Kasumi-1 (cell line): ENCODE results near the gene MED13L.
A peak's percentile ranks its signal among the peaks of the same experiment; 100 is the strongest.

Experiments
- DNase-seq, 2 experiments: peaks; one replicate each; lab custom pipeline; 2025; lab: John Stamatoyannopoulos, UW

The MED13L gene

DNA sequence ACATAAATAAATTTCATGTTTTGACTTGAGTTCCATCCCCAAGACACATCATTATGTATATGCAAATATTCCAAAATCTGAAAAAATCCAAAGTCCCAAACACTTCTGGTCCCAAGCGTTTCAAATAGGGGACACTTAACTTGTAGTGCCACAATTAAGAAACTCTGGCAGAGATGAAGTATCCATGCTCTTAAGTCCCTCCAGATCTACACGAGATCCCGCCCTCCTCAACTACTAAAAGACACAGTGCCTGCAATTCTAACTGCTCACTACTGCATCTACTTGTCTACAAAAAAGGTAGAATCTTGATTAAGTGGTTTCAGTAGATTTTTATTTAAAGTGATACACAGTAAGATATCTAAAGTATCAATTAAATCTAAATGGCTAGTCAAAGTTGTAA lies 97.0 kb downstream of the MED13L start:
- no peak for DNase-seq

DNA sequence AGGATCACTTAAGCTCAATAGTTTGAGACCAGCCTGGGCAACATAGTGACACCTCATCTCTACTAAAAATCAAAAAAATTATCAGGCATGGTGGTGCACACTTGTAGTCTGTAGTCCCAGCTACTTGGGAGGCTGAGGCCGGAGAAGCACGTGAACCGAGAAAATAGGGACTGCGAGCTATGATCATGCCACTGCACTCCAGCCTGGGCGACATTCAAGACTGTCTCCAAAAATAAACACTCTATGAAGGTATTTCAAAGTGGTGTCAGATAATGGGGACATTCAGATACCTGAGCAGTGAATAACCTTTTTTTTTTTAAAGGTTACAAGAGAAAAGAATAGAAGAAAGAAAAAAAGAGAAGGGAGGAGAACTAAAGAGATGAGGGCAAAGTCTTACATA lies 98.1 kb downstream of the MED13L start:
- no peak for DNase-seq

DNA sequence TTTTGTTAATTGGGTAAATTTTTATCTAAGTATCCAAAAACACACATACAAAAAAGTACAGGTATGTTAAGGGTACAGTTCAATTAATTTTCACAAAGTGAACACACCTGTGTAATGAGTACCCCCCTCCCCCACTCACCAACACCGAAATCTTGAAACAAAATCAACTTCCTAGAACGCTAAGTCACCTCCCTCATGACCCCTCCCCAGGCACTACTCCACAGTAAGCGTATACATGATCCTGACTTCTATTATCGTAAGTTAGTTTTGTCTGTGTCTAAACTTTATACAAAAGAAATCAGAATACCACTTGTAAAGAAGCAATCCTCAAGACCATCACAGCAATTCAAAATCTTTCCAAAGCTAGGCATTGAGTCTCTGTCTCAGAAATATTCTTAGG lies 100.5 kb downstream of the MED13L start:
- no peak for DNase-seq

DNA sequence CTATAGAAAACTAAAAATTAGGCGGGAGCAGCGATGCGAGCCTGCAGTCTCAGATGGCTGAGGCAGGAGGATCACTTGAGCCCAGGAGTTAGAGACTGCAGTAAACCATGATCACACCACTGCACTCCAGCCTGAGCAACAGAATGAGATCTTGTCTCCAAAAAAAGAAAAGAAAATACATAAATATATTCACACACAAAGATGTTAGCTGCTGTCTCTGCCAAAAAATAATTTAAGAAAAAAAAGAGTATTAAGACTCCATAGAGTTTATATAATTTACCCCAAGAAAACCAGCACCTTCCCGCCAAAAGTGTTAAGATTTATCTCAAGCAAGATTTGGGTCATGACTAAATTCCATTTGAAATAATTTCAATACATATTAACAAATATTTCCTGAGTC lies 102.6 kb downstream of the MED13L start:
- DNase-seq, result no peak

DNA sequence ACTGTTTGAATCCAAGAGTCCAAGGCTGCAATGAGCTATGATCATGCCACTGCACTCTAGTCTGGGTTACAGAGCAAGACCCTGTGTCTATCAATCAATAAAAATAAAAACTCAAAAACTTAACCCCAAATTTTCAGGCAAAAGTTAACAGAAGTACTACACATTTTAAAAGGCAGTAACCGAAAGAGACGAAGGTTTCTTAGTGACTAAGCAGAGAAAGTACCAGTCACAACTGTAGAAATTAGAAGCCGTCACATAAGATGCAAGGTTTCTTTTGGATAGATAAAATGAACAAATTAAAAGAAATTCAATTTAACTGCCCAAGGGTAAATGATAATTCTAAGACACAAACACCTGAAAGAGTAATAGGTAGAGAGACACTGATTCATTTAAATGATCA lies 103.5 kb downstream of the MED13L start:
- no peak for DNase-seq

DNA sequence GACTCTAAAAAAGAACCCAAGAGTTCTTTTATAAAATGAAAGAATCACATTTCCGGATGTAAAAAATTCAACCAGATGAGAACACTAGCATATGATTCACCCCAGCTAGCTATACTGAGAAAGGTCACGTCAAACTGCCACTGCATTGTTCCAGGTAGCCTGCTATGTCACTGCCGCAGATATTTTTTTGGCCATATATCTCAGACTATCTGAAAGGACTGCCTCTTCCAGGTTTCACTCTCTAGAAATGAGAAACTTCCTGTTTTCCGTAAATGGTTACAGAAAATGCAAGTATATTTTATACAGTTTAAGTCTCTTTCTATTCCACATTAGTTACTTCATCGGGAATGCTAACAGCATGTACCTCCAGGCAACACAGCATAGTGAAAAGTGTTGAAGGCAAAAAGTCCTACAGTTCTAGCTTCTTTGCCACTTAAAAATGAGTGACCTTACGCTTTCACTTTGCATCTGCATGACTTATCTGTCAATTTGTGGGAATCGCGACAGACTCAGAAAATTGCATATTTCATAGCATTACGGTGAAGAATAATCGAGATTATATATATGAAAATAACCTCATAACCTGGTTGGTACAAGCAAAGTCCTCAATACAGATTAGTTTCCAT lies 105.2 kb downstream of the MED13L start:
- DNase-seq, result peak in 1 of 2 experiments; percentile 36

DNA sequence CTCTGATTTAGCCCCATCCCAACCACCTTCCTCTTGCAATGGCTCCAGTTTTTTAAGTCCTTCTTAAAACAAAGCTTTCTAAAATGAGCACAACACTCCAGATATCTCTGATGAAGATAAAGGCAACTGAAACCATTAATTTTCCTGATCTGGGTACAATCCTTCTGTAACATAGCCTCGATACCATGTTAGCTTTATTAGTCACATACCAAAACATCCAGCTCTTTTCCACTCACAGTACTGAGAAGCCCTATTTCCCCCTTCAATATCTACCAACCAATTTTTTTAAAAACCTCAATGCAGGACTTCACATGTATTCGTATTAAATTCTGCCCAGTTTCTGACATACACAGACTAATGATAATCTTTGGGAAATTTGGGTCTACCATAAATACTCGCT lies 105.9 kb downstream of the MED13L start:
- no peak for DNase-seq

DNA sequence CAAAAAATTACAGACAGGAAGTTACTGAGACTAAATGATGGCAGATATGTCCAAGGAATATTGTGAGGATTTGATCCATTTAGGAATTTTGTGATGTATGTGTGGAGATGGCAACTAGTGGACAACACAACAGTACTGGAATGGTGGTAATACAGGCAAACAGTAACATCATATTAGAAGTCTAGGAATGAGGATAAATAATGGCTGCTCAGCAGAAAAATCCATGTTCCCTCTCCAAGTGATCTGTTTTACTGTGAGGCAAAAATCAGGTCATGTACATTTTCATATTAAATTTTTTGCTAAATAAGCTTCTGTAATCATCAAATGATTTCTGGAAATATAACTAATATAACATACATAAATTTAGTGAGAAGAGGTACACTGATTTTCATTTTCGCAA lies 108.4 kb downstream of the MED13L start:
- DNase-seq, result no peak

DNA sequence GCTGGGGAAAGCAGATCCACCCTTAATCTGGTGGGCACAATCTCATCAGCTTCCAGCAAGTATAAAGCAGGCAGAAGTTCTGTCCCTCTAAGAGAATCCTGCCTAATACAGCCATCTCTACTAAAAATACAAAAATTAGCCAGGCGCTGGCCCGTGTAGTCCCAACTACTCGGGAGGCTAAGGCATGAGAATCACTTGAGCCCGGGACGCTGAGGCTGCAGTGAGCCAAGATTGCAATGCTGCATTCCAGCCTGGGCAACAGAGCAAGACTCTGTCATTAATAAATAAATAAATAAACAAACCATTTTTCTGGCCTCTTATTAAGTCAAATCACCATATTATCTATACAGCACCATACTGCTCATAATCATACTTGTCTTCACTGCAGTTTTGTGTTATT lies 111.2 kb downstream of the MED13L start:
- DNase-seq, result no peak

DNA sequence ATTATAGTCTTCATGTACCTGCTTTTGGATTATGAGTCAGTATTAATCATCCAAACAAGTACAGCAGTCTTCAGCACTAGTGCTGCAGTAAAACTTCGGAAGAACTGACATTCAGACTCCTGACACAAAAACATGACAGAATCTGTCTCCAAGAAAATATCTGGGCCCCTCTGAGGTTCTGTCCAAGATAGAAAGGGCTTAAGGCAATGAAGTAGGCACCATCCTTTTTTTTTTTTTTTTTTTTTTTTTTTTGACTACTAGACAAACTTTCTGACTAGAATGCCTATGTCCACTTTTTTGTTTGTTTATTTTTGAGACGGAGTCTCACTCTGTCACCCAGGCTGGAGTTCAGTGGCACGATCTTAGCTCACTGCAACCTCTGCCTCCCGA lies 112.5 kb downstream of the MED13L start:
- no peak for DNase-seq

DNA sequence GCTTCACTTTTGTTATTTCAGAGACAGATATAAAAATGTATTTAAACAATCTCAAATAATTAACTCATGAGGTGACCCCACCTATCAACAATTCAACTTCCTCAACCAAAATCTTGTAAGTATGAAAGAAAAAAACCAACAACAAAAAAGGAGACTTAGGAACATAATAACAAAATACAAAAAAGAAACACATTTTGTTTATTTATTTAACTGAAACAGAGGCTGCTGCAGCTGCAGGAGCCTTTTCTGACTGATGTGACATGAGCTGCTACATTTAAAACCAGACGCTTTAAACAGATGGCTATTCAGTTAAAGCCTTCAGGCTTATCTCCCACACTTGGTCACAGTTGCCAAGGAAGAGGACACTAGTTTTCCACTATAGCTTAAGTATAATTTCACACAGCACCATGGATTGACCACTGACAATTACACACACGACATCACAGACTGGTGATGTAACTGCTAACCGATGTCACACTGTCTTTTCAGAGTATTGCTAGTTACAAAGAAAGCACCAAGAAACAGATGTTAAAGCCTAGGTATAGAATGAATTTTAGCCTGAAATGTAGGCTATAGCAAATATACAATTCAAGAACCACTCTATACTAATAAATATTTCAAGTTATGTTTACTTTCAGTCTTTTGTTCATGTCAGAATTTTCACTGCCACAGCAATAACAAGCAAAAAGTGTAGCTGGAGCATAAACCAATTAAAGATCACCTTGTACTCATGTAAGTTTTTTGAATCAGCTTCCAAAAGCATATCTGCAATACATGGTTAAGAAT lies 113.0 kb downstream of the MED13L start:
- DNase-seq, result no peak

DNA sequence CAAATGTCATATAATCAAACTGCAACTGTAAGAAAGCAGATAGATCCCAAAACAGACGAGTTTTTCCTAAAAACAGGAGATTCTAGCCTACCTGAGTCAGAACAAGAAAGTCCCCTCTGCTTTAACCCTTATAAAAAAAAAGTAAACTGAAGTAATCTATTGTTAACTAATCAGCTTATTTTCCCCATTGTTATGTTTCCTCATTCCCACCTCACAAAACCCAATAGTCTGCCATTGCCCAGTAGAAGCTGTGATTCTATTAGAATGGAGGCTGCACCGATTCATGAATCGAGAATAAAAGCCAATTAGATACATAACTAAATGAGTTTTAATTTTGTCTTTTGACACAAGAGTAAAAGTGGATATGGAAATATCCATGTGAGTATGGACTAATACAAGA lies 115.4 kb downstream of the MED13L start:
- no peak for DNase-seq

DNA sequence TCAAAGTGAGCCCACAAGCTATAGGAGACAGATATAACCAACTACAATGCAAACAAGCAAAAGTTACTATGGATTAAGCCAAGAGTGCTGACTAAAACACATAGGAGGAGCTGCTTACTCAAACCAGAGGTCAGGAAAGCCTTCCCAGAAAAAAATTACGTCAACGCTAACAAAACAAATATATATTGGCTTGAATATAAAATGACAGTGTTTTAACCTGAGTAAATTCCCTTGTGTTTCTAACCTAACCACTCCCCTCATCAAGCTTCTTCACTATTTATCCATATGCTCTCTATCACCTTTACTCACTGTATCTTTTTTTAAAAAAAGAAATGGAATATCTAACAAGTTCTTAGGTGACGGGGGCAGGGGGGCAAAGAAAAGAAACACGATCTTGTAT lies 115.9 kb downstream of the MED13L start:
- DNase-seq, result no peak

DNA sequence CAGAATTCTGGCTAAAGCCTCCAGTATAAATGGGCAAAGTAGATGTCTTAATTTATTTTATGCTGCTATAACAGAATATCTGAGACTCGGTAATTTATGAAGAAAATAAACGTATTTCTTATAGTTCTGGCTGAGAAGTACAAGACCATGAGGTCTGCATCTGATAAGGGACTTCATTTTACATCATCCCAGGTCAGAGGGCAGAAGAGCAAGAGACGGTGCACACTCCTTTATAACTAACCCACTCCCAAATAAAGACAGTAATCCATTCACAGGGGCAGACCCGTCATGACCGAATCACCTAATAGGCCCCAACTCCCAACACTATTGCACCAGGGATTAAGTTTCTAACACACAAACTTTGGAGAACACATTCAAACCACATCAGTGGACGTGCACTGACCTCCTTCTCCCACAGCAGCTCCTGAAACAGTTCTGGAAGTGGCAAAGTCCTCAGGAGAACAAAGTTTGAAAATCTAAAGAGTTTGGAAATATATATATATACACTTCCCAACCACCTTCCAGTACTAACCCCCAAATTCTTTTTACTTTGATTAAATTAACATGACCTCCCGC lies 116.5 kb downstream of the MED13L start:
- no peak for DNase-seq

DNA sequence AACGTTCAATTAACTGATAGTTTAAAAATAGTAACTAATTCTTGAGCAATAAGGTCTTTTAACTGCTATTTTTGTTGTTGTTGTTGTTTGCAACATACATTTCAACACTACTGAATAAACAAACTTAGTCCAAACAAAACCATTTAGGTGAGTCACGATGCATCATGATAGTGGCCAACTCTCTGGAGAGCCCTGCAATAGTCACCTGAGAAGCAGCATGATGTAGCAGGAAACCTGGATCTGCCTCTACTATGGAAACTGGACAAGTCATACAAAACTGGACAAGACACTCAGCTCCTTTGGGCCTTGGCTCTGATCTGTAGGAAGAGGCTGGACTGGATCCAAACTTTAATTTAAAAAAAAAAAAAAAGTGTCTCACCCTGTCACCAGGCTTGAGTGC lies 117.3 kb downstream of the MED13L start:
- DNase-seq, result no peak

DNA sequence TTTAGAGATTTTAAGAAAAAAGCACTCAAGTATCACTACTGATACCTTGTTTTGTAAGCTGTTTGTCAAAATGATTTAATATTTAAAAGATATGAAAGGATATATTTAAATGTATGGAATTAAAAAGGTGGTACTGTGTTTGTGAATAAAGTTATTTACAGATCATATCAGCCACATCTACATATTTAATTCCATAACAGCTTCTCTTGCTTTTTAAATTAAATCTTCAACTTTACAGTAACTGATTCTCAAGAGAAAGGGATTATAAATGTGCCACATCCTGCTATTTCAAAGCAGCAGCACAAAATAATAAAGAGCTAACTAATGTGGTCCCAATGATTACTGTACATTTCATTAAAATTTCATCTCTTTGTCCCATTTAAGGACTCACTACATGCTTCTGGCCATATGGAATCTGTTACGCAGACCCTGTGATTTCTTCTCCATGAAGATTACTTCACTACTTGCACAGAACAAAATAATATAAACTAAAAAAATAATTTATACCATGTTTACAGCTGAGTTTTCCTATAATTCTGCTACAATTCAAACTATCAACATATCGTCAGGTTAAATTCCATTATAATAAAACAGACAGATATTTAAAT lies 117.8 kb downstream of the MED13L start:
- DNase-seq, result no peak

DNA sequence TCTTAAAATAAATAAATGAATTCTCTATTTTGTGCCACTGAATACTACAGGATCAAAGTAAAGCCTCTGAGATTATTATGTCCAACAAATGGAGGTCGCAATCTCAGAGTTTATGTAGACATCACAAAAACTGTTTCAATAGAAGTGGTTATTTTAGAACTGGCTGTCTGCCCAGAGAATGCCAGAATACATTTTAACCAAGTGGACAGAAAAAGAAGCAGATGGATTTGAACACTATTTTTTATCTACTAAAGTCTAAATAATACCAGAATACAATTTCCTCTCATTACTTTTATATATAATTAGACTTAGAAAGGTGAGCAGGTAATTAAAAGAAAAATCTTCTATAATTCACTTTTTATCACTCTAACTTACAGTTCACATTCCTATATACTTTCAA lies 118.3 kb downstream of the MED13L start:
- DNase-seq, result no peak

DNA sequence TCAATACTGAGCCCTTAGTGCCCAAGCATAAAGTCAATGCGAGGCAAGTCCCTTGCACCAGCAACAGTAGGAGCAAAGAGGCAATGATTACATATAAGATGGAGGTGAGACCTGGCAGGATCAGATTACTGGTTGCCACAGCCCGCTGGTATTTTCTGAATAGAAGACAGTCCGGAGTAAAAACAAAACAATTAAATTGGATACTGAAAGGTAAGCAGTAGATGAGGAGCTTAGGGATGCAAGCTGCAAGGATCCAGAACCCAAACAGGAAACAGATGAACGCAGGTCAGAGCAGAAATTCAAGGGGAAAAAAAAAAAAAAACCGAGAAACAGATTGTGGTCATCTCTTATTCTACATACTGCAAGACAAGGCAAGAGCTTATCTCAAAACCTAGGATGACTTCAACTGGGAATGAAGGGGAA lies 119.6 kb downstream of the MED13L start:
- DNase-seq, result no peak

DNA sequence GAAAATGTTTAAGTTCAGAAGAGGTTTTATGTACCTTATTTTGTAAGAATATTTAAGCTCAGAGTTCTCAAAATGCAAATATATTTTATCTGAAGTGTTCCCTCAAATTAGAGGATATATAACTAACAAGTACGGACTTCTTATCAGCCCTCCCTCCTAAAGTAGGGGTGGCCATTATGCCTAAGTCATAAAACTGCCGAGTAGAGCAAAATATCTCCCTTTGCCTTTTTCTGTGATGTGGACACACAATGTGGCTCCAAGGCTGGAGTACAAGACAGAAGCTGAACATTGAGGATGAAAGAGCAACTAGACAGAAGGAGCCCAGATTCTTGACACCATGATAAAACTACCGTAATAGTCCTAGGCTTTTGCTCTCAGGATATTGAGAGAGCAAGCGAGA lies 120.9 kb downstream of the MED13L start:
- no peak for DNase-seq

DNA sequence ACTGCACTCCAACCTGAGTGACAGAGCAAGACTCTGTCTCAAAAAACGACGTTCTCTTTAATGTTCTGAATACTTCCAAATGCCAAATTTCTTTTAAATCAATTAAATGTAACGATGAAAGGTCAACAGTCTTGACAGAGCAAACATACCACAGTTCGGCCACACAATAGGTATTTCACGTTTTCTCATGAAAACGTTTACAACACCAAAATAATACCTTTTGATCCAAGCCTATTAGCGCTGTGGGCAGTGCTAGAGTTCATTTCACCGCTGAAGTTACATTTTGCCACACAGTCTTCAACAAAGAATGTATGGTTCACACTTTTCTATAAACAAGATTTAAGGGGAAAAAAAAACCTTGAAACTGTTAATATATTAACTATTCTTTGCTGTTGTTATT lies 122.1 kb downstream of the MED13L start:
- DNase-seq, result no peak

DNA sequence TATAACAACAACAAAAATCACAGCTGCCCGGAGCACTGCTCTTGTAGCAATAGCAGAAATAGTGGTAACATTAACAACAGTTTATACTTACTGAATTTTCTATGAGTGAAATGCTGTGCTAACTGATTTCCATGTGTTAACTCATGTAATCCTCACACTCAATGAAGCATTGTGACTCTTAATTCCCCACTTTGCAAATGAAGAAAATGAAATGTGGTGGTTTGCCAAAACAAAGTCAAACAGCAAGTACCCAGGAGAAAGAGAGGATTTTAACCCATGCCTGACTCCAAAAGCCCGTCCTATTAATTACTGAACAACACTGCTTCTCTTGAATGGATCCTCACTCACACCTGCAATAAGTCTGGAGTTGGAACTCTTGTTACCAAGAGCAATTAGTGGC lies 123.5 kb downstream of the MED13L start:
- DNase-seq, result no peak

DNA sequence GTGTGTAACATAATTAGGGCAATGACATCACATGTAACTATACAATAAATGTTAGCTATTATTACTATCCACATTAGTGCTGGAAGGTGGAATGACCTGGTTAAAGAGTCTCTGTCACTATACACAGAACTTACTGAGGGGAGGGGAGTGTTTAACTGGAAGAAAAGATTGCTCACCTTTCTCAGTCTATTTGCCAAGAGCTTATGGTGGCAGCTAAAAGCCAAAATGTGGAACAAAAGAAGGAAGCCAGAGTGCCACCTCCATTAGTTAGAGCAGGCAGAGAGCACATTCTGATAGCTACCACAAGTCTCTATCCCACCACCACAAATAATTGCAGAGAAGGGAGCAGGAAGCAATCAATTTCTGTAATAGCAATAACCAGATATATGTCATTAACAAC lies 124.4 kb downstream of the MED13L start:
- DNase-seq, result no peak

DNA sequence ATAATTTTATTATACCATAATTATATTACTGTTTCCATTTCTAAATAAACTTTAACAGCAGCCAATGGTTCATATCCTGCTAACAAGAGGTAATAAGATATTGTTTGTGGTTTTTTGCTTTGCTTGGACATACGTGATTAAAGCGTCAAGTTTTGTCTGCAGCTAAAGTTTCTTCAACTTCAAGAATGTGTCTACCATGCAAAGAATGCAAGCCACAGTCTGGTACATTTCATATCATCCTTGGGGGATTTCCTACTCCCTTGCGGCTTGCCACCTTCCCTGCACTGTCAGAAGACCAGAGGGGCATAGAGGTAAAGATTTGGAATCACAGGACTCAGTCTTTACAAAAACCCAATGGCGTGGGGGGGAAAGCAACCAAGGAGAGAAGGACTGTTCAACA lies 125.2 kb downstream of the MED13L start:
- no peak for DNase-seq
